B cell (primary cell): ENCODE data around the gene TBC1D2B. TPM values are rescaled to one million over a fixed set of nuclear protein-coding genes. Genes with fewer than 3 reads are reported as not detected.

Source experiments
- ATAC-seq: fragments of 200-7000 bp; cut with Tn5 transposase; one replicate; pipeline ENCODE4 v1.10.0; 2021; ENCODE audit warnings: low read depth, mild to moderate bottlenecking, moderate number of reproducible peaks, moderate library complexity
- CTCF ChIA-PET: fragments of 350-600 bp; sonication (Branson Sonifier 250); formaldehyde crosslinking; loops from one replicate; lab custom pipeline; 2021; ENCODE audit warnings: antibody characterized with exemption, inconsistent platforms; lab: Charles Lee
- POLR2A ChIA-PET: fragments of 350-600 bp; sonication (Branson Sonifier 250); formaldehyde crosslinking; loops from one replicate; lab custom pipeline; 2021; ENCODE audit warnings: antibody characterized with exemption; lab: Charles Lee
- DNase-seq: peaks from one replicate; pipeline ENCODE4 v3.0.0; 2013
- H2AFZ ChIP-seq: 2 replicates; pipeline ENCODE4 v1.6.1; 2012; ENCODE audit warnings: mild to moderate bottlenecking, low read depth, low read length; ENCODE audit not compliant: insufficient read depth, poor library complexity, severe bottlenecking
- H3K27ac ChIP-seq, 2 donors: 1 replicate in 1 of 2; 2 replicates in 1 of 2; pipeline ENCODE4 v1.5.1; 2012 to 2013; ENCODE audit warnings: low read length in 2 of 2, mild to moderate bottlenecking in 2 of 2, moderate library complexity in 1 of 2
- H3K27me3 ChIP-seq, 4 experiments: fragments of 200-600 bp in 1 of 4; sonication (generic) in 1 of 4; replicated peaks in 1 of 4; 1 replicate in 2 of 4; 2 replicates in 2 of 4; pipeline versions ENCODE4 v1.6.1 to v1.7.0; 2013 to 2016; ENCODE audit warnings: low read length in 3 of 4, mild to moderate bottlenecking in 2 of 4, mixed read lengths in 1 of 4, moderate library complexity in 1 of 4; ENCODE audit not compliant: insufficient read depth in 4 of 4, control insufficient read depth in 3 of 4; ENCODE audit errors: control extremely low read depth in 1 of 4
- H3K36me3 ChIP-seq, 2 experiments: replicated peaks in 1 of 2; 1 replicate in 1 of 2; 2 replicates in 1 of 2; pipeline versions ENCODE4 v1.6.1 to v1.7.1; 2013; ENCODE audit warnings: low read length in 1 of 2; ENCODE audit not compliant: insufficient read depth in 2 of 2, control insufficient read depth in 1 of 2; ENCODE audit errors: control extremely low read depth in 1 of 2, extremely low read depth in 1 of 2
- H3K4me1 ChIP-seq, 2 donors: fragments of 200-600 bp in 1 of 2; sonication (generic) in 1 of 2; 1 replicate in 1 of 2; 2 replicates in 1 of 2; pipeline versions ENCODE4 v1.5.1 to v1.6.1; 2013 to 2017; ENCODE audit warnings: low read length in 2 of 2; ENCODE audit not compliant: control insufficient read depth in 2 of 2, insufficient read depth in 2 of 2
- H3K4me2 ChIP-seq: replicated peaks from 2 replicates; pipeline ENCODE3; 2012; ENCODE audit warnings: mild to moderate bottlenecking, low read depth, low read length; ENCODE audit not compliant: poor library complexity, severe bottlenecking
- H3K4me3 ChIP-seq, 5 experiments: fragments of 200-600 bp in 1 of 5; sonication (generic) in 1 of 5; 1 replicate in 3 of 5; 2 replicates in 2 of 5; pipeline versions ENCODE4 v1.5.1 to v1.7.0; 2011 to 2016; ENCODE audit warnings: low read length in 4 of 5, mild to moderate bottlenecking in 4 of 5, low read depth in 2 of 5, control low read depth in 1 of 5, moderate library complexity in 1 of 5; ENCODE audit not compliant: insufficient read depth in 1 of 5; ENCODE audit errors: control extremely low read depth in 1 of 5, extremely low read depth in 1 of 5
- H3K79me2 ChIP-seq: fragments of 200-600 bp; sonication (generic); one replicate; pipeline ENCODE4 v1.6.0; 2016; ENCODE audit warnings: low read length; ENCODE audit not compliant: control insufficient read depth, insufficient read depth
- H3K9ac ChIP-seq: fragments of 200-600 bp; sonication (generic); 2 replicates; pipeline ENCODE4 v1.6.1; 2017; ENCODE audit warnings: mild to moderate bottlenecking, low read length, moderate library complexity
- H3K9me3 ChIP-seq, 3 donors: one replicate each; pipeline versions ENCODE4 v1.6.1 to v1.7.1; 2013; ENCODE audit warnings: low read length in 2 of 3; ENCODE audit not compliant: control insufficient read depth in 2 of 3, insufficient read depth in 1 of 3; ENCODE audit errors: control extremely low read depth in 1 of 3
- H4K20me1 ChIP-seq: 2 replicates; pipeline ENCODE4 v1.6.0; 2012; ENCODE audit warnings: mild to moderate bottlenecking, low read length; ENCODE audit not compliant: insufficient read depth, control insufficient read depth, poor library complexity, severe bottlenecking
- H3K27ac Mint-ChIP-seq: one replicate; pipeline ENCODE4 v1.8.0; 2021; ENCODE audit warnings: mixed read lengths
- H3K27me3 Mint-ChIP-seq: one replicate; pipeline ENCODE4 v1.8.0; 2021; ENCODE audit warnings: mixed read lengths
- H3K4me1 Mint-ChIP-seq: one replicate; pipeline ENCODE4 v1.8.0; 2021; ENCODE audit warnings: mixed read lengths
- H3K4me3 Mint-ChIP-seq: one replicate; pipeline ENCODE4 v1.8.0; 2021; ENCODE audit warnings: mixed read lengths
- H3K9me3 Mint-ChIP-seq: one replicate; pipeline ENCODE4 v1.8.0; 2022; ENCODE audit warnings: mixed read lengths; ENCODE audit not compliant: insufficient read depth
- EZH2 ChIP-seq: IDR thresholded peaks from 2 replicates; pipeline ENCODE4 v1.6.1; 2012; ENCODE audit warnings: borderline replicate concordance, low read depth, mild to moderate bottlenecking, moderate library complexity, low read length; ENCODE audit not compliant: insufficient read depth, poor library complexity, severe bottlenecking
- whole genome bisulfite sequencing: methylation state at CpG from one replicate; pipeline ENCODE4 v1.1.5; 2013; ENCODE audit warnings: missing lambda C conversion rate; ENCODE audit not compliant: insufficient coverage; 5-methylcytosine and 5-hydroxymethylcytosine counted together
- intact Hi-C: fragments of 100-400 bp; cut with micrococcal nuclease; formaldehyde crosslinking; loops from one replicate; pipeline ENCODE4 v1.10.0; 2022
- polyA plus RNA-seq: library from polyadenylated mRNA; depleted of rRNA; stranded (reverse); fragments of >200 nt; gene quantifications from 2 replicates; pipeline ENCODE4 v1.2.3, GENCODE V29; 2012
- total RNA-seq, 2 donors: library from RNA; stranded (reverse); fragments of 120-200 nt in 1 of 2; gene quantifications; 1 replicate in 1 of 2; 2 replicates in 1 of 2; pipeline versions ENCODE4 v1.2.3 to v1.2.4, GENCODE V29; 2013 to 2022
- TF ChIP-seq, protein P1 (sequence below): fragments of 200-600 bp; IDR thresholded peaks from one replicate; pipeline ENCODE4 v1.8.0; 2022; ENCODE audit warnings: antibody characterized with exemption, mild to moderate bottlenecking

Gene TBC1D2B
- total and polyA plus RNA-seq, 2 donors (not counting 1 experiment from before 2014, with no cell fraction given) = 8.5 to 26.1 TPM

DNA sequence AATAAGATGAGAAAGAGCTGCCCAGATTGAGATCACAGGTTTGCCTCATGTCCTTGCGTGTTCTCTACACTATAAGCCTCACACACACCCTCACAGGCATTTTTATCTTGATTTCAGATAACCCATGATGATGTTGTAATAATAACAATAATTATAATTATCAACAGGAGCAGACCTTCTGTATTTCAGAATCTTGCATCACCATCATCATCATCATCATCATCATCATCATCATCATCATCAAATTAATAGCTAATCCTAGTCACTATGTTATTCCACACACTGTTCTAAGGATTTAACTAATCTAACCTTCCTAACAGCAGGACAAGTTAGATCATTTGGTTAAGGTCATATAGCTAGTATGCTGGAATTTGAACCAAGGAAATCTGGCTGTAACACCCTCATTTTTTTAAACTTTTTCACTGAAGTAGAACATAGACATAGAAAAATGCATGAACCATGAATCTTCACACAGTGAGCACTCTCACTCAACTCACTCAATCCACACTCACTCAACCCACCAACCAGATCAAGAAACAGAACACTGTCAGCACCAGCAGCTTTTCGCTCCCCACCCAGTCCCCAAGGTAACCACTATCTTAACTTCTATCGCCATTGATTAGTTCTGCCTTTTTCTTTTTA lies 13.0 kb upstream of the TBC1D2B start:
- Histone ChIP-seq H3K79me2 (no peaks in the 10 kb centered on the region), H3K27me3 (peaks cover 0 to 4% (median 0%) of the 10 kb centered on the region in 4 experiments), H4K20me1 (no peaks in the 10 kb centered on the region), H3K9ac (no peak overlapping the region), H3K4me1 (peaks cover 9% of the 10 kb centered on the region in 2 donors), H3K27ac (no peak overlapping the region), H2AFZ (no peak overlapping the region), H3K36me3 (no peaks in the 10 kb centered on the region), H3K4me3 (no peak overlapping the region), H3K4me2 (no peak overlapping the region), H3K9me3 (no peaks in the 10 kb centered on the region)
- Mint-ChIP-seq H3K27me3 (peaks cover 8% of the 10 kb centered on the region), H3K27ac (no peak overlapping the region), H3K4me1 (peaks cover 14% of the 10 kb centered on the region), H3K9me3 (no peaks in the 10 kb centered on the region), H3K4me3 (no peak overlapping the region)
- POLR2A ChIA-PET = no interaction called here
- CTCF ChIA-PET = interaction anchor here (0.7 to 5.4 kb wide), 3 partner anchors 19 to 123 kb away, joined by 3 to 49 read pairs (median 3); no protein-coding TSS in a partner anchor
- DNase-seq (no peak), ATAC-seq (no peak)
- intact Hi-C loops = no loop called here
- 97% methylated on average over 2 of the region's 3 CpGs for WGBS
- TF ChIP-seq EZH2 = no peak
- TF ChIP-seq, protein P1, sequence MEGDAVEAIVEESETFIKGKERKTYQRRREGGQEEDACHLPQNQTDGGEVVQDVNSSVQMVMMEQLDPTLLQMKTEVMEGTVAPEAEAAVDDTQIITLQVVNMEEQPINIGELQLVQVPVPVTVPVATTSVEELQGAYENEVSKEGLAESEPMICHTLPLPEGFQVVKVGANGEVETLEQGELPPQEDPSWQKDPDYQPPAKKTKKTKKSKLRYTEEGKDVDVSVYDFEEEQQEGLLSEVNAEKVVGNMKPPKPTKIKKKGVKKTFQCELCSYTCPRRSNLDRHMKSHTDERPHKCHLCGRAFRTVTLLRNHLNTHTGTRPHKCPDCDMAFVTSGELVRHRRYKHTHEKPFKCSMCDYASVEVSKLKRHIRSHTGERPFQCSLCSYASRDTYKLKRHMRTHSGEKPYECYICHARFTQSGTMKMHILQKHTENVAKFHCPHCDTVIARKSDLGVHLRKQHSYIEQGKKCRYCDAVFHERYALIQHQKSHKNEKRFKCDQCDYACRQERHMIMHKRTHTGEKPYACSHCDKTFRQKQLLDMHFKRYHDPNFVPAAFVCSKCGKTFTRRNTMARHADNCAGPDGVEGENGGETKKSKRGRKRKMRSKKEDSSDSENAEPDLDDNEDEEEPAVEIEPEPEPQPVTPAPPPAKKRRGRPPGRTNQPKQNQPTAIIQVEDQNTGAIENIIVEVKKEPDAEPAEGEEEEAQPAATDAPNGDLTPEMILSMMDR = no peak

DNA sequence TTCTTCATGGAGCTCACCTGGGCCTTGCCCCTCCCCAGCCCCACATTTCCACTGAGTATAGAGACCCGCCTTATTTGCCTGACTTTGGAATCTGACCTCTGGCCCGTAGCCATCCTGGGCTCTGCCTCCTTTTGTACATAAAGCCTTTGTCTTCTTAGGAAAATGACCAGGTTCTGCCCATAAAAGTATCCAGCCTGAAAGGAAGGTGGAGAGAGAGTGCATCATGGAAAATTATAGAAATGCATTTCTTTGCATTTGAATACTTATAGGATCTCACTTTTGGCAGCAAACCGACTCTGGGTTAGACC lies 11.2 kb upstream of the TBC1D2B start:
- no peaks in the 10 kb centered on the region for H3K36me3 ChIP-seq
- H3K27ac Mint-ChIP-seq = peak overlapping the region; percentile 37
- H2AFZ ChIP-seq = no peak overlapping the region
- no peak overlapping the region for H3K4me3 ChIP-seq
- 80% methylated on average over 1 of the region's 3 CpGs for WGBS
- POLR2A ChIA-PET = no interaction called here
- TF ChIP-seq EZH2 = no peak
- TF ChIP-seq, protein P1 = no peak
- no peaks in the 10 kb centered on the region for H3K27me3 ChIP-seq
- CTCF ChIA-PET = interaction anchor here (0.6 to 5.4 kb wide), 4 partner anchors 21 to 152 kb away, joined by 4 to 49 read pairs (median 6); no protein-coding TSS in a partner anchor
- H3K27ac ChIP-seq = no peak overlapping the region
- H3K4me1 Mint-ChIP-seq = peaks cover 14% of the 10 kb centered on the region
- no peak for ATAC-seq
- no peak overlapping the region for H3K4me2 ChIP-seq
- H3K4me1 ChIP-seq = peaks cover 9% of the 10 kb centered on the region in 2 donors
- H3K9me3 Mint-ChIP-seq = no peaks in the 10 kb centered on the region
- H3K9me3 ChIP-seq = no peaks in the 10 kb centered on the region
- no peak for DNase-seq
- peaks cover 8% of the 10 kb centered on the region for H3K27me3 Mint-ChIP-seq
- H3K79me2 ChIP-seq = no peaks in the 10 kb centered on the region
- H3K9ac ChIP-seq = no peak overlapping the region
- no peak overlapping the region for H3K4me3 Mint-ChIP-seq
- H4K20me1 ChIP-seq = no peaks in the 10 kb centered on the region
- intact Hi-C loops = loop anchor here (5.0 kb wide), 1 partner anchor 36 kb away; no protein-coding TSS in a partner anchor
